GM18520 (cell line): ENCODE data around the gene USF3.

Experiments
- ATAC-seq: cut with Tn5 transposase; IDR thresholded peaks from one replicate; pipeline ENCODE4 v1.9.1; 2021; ENCODE audit not compliant: unreplicated experiment

USF3 gene

GRCh38 chr3:113695786-113696645, at the start of gene USF3:
Gene USF3 (minus strand): TSS chr3:113696642. CDS start chr3:113674878, 21,764 bp downstream.
- ATAC-seq, result peak; percentile 47

GRCh38 chr3:113745756-113746547, 49.5 kb upstream of the USF3 start, which contains the start of gene NAA50:
Gene NAA50 (minus strand): TSS chr3:113746249. CDS start chr3:113745949, 300 bp downstream.
- ATAC-seq, result peak; percentile 30

GRCh38 chr3:113744941-113745755, 48.7 kb upstream of the USF3 start:
- peak; percentile 58 for ATAC-seq

- ATAC-seq, result no peak
Observed at GRCh38 chr3:113743006-113743630, 46.7 kb upstream of the USF3 start.

- ATAC-seq, result no peak
Observed at GRCh38 chr3:113741620-113742019, 45.2 kb upstream of the USF3 start.

- ATAC-seq, result no peak
Observed at GRCh38 chr3:113741086-113741485, 44.6 kb upstream of the USF3 start.

GRCh38 chr3:113736548-113737089, 40.2 kb upstream of the USF3 start:
- ATAC-seq, result no peak

GRCh38 chr3:113731694-113732093, 35.3 kb upstream of the USF3 start:
- no peak for ATAC-seq

- no peak for ATAC-seq
Observed at GRCh38 chr3:113730550-113730949, 34.1 kb upstream of the USF3 start.

GRCh38 chr3:113728661-113729060, 32.2 kb upstream of the USF3 start:
- ATAC-seq, result no peak

GRCh38 chr3:113721636-113722035, 25.2 kb upstream of the USF3 start:
- no peak for ATAC-seq

GRCh38 chr3:113719758-113720157, 23.3 kb upstream of the USF3 start:
- ATAC-seq, result no peak

GRCh38 chr3:113719294-113719693, 22.9 kb upstream of the USF3 start:
- no peak for ATAC-seq

GRCh38 chr3:113717818-113718217, 21.4 kb upstream of the USF3 start:
- no peak for ATAC-seq

GRCh38 chr3:113717308-113717707, 20.9 kb upstream of the USF3 start:
- no peak for ATAC-seq

- ATAC-seq, result no peak
Observed at GRCh38 chr3:113714702-113715101, 18.3 kb upstream of the USF3 start.

- no peak for ATAC-seq
Observed at GRCh38 chr3:113712129-113712528, 15.7 kb upstream of the USF3 start.

- no peak for ATAC-seq
Observed at GRCh38 chr3:113707835-113708234, 11.4 kb upstream of the USF3 start.

GRCh38 chr3:113698956-113699355, 2.5 kb upstream of the USF3 start:
- ATAC-seq, result no peak

GRCh38 chr3:113698213-113698742, 1.8 kb upstream of the USF3 start:
- ATAC-seq, result no peak
